Neuron (in vitro differentiated cells): ENCODE measurements around the gene ADCY5.

Source experiments
- H2AFZ ChIP-seq: one replicate; pipeline ENCODE4 v1.6.1; 2013; ENCODE audit warnings: low read depth, mild to moderate bottlenecking, inconsistent platforms, low read length, moderate library complexity
- H3K27me3 ChIP-seq: one replicate; pipeline ENCODE4 v1.6.1; 2013; ENCODE audit warnings: low read length; ENCODE audit not compliant: insufficient read depth
- H3K36me3 ChIP-seq: one replicate; pipeline ENCODE4 v1.6.1; 2013; ENCODE audit warnings: low read length; ENCODE audit not compliant: insufficient read depth
- H3K4me1 ChIP-seq: one replicate; pipeline ENCODE4 v1.6.1; 2013; ENCODE audit warnings: low read length; ENCODE audit not compliant: insufficient read depth
- H3K4me3 ChIP-seq: 2 replicates; pipeline ENCODE4 v1.5.1; 2013; ENCODE audit warnings: mild to moderate bottlenecking, low read length, moderate library complexity
- H3K9me3 ChIP-seq: one replicate; pipeline ENCODE4 v1.6.1; 2013; ENCODE audit warnings: low read length

The ADCY5 gene

GRCh38 chr3:123291404-123291803 is 157.5 kb downstream of the ADCY5 start:
- Histone ChIP-seq H3K9me3 (no peaks in the 10 kb centered on the region), H3K27me3 (peaks cover 5% of the 10 kb centered on the region), H2AFZ (no peak overlapping the region), H3K4me1 (no peaks in the 10 kb centered on the region), H3K4me3 (no peak overlapping the region), H3K36me3 (no peaks in the 10 kb centered on the region)

- H3K9me3 ChIP-seq = no peaks in the 10 kb centered on the region
- no peaks in the 10 kb centered on the region for H3K4me1 ChIP-seq
- H3K36me3 ChIP-seq = no peaks in the 10 kb centered on the region
- H3K27me3 ChIP-seq = peaks cover 5% of the 10 kb centered on the region
- no peak overlapping the region for H3K4me3 ChIP-seq
- H2AFZ ChIP-seq = no peak overlapping the region
Measured at GRCh38 chr3:123290962-123291361, 157.9 kb downstream of the ADCY5 start.

GRCh38 chr3:123290107-123290930 is 158.6 kb downstream of the ADCY5 start:
- no peaks in the 10 kb centered on the region for H3K9me3 ChIP-seq
- H3K4me3 ChIP-seq = no peak overlapping the region
- H3K4me1 ChIP-seq = no peaks in the 10 kb centered on the region
- H3K36me3 ChIP-seq = no peaks in the 10 kb centered on the region
- peaks cover 1% of the 10 kb centered on the region for H3K27me3 ChIP-seq
- H2AFZ ChIP-seq = no peak overlapping the region

GRCh38 chr3:123289391-123290106 is 159.3 kb downstream of the ADCY5 start:
- Histone ChIP-seq H3K27me3 (no peaks in the 10 kb centered on the region), H2AFZ (no peak overlapping the region), H3K36me3 (no peaks in the 10 kb centered on the region), H3K4me3 (no peak overlapping the region), H3K9me3 (no peaks in the 10 kb centered on the region), H3K4me1 (no peaks in the 10 kb centered on the region)

- H3K36me3 ChIP-seq = no peaks in the 10 kb centered on the region
- H3K4me3 ChIP-seq = no peak overlapping the region
- no peaks in the 10 kb centered on the region for H3K9me3 ChIP-seq
- H3K4me1 ChIP-seq = no peaks in the 10 kb centered on the region
- no peak overlapping the region for H2AFZ ChIP-seq
- H3K27me3 ChIP-seq = no peaks in the 10 kb centered on the region
Measured at GRCh38 chr3:123287962-123288302, 161.0 kb downstream of the ADCY5 start.

- no peaks in the 10 kb centered on the region for H3K36me3 ChIP-seq
- no peaks in the 10 kb centered on the region for H3K27me3 ChIP-seq
- H3K4me3 ChIP-seq = no peak overlapping the region
- no peaks in the 10 kb centered on the region for H3K4me1 ChIP-seq
- H3K9me3 ChIP-seq = no peaks in the 10 kb centered on the region
- H2AFZ ChIP-seq = no peak overlapping the region
Measured at GRCh38 chr3:123287051-123287961, 161.6 kb downstream of the ADCY5 start.

- Histone ChIP-seq H3K9me3 (no peaks in the 10 kb centered on the region), H3K36me3 (no peaks in the 10 kb centered on the region), H3K4me3 (no peak overlapping the region), H3K4me1 (no peaks in the 10 kb centered on the region), H3K27me3 (no peaks in the 10 kb centered on the region), H2AFZ (no peak overlapping the region)
Measured at GRCh38 chr3:123286308-123287023, 162.4 kb downstream of the ADCY5 start.

GRCh38 chr3:123285931-123286307 is 163.0 kb downstream of the ADCY5 start:
- no peak overlapping the region for H3K4me3 ChIP-seq
- no peaks in the 10 kb centered on the region for H3K36me3 ChIP-seq
- no peaks in the 10 kb centered on the region for H3K4me1 ChIP-seq
- H2AFZ ChIP-seq = no peak overlapping the region
- H3K27me3 ChIP-seq = no peaks in the 10 kb centered on the region
- no peaks in the 10 kb centered on the region for H3K9me3 ChIP-seq

- no peaks in the 10 kb centered on the region for H3K9me3 ChIP-seq
- H2AFZ ChIP-seq = no peak overlapping the region
- no peaks in the 10 kb centered on the region for H3K4me1 ChIP-seq
- H3K4me3 ChIP-seq = no peak overlapping the region
- H3K27me3 ChIP-seq = no peaks in the 10 kb centered on the region
- H3K36me3 ChIP-seq = no peaks in the 10 kb centered on the region
Measured at GRCh38 chr3:123285479-123285878, 163.4 kb downstream of the ADCY5 start.

GRCh38 chr3:123285066-123285465 is 163.8 kb downstream of the ADCY5 start:
- H3K36me3 ChIP-seq = no peaks in the 10 kb centered on the region

GRCh38 chr3:123284399-123285010 is 164.4 kb downstream of the ADCY5 start:
- H3K27me3 ChIP-seq = no peaks in the 10 kb centered on the region
- H3K36me3 ChIP-seq = no peaks in the 10 kb centered on the region
- no peaks in the 10 kb centered on the region for H3K4me1 ChIP-seq
- no peak overlapping the region for H2AFZ ChIP-seq
- H3K4me3 ChIP-seq = no peak overlapping the region
- H3K9me3 ChIP-seq = no peaks in the 10 kb centered on the region

More at GRCh38 chr3:123285066-123285465, 163.8 kb downstream of the ADCY5 start:
- H3K27me3 ChIP-seq = no peaks in the 10 kb centered on the region
- no peak overlapping the region for H2AFZ ChIP-seq
- no peaks in the 10 kb centered on the region for H3K4me1 ChIP-seq
- H3K9me3 ChIP-seq = no peaks in the 10 kb centered on the region
- no peak overlapping the region for H3K4me3 ChIP-seq

GRCh38 chr3:123283657-123284398 is 165.1 kb downstream of the ADCY5 start:
- no peaks in the 10 kb centered on the region for H3K36me3 ChIP-seq
- H3K27me3 ChIP-seq = no peaks in the 10 kb centered on the region
- no peaks in the 10 kb centered on the region for H3K4me1 ChIP-seq
- H3K4me3 ChIP-seq = no peak overlapping the region
- H3K9me3 ChIP-seq = no peaks in the 10 kb centered on the region
- no peak overlapping the region for H2AFZ ChIP-seq
